GM23248 (cell line): Measurements from ENCODE around the gene TNFAIP3.

ENCODE experiments used
- EZH2 ChIP-seq: fragments of 200-600 bp; sonication (generic); IDR thresholded peaks from 2 replicates; pipeline ENCODE4 v1.6.1; 2018; ENCODE audit warnings: antibody characterized with exemption, mild to moderate bottlenecking; ENCODE audit not compliant: insufficient read depth, poor library complexity, severe bottlenecking
- EZH2phosphoT487 ChIP-seq: fragments of 200-600 bp; sonication (generic); IDR thresholded peaks from 2 replicates; pipeline ENCODE4 v1.6.1; 2018; ENCODE audit warnings: antibody characterized with exemption, moderate library complexity, mild to moderate bottlenecking, low read depth; ENCODE audit not compliant: insufficient read depth

- TF ChIP-seq EZH2 (no peak), EZH2phosphoT487 (no peak)
These were observed 46.4 kb downstream of the TNFAIP3 start for GRCh38 chr6:137913434-137913833.
